ENCODE data around the gene AGTR1.

Gene AGTR1

GRCh38 chr3:148711981-148712666 is 14.4 kb downstream of the AGTR1 start:
- Histone ChIP-seq H3K9ac (ENCODE audit: low read length) (no peak overlapping the region), H3K4me3 (ENCODE audit: low read depth, low read length) (no peak overlapping the region), H2BK12ac (ENCODE audit: low read length) (no peak overlapping the region), H2AFZ (ENCODE audit: insufficient read depth, low read length, poor library complexity) (no peak overlapping the region), H3K27ac (ENCODE audit: low read depth, low read length) (no peak overlapping the region), H4K91ac (ENCODE audit: low read depth, low read length) (no peak overlapping the region), H3K79me1 (ENCODE audit: low read length) (no peaks in the 10 kb centered on the region), H2BK5ac (ENCODE audit: low read depth, low read length, poor library complexity) (no peak overlapping the region), H4K8ac (ENCODE audit: low read depth, low read length) (no peak overlapping the region), H2BK120ac (ENCODE audit: insufficient read depth, low read length, poor library complexity) (no peak overlapping the region), H3K23ac (ENCODE audit: low read length) (no peak overlapping the region), H3K14ac (ENCODE audit: low read length) (no peak overlapping the region), H3K4me1 (ENCODE audit: control insufficient read depth in 1 of 2, insufficient read depth in 2 of 2, low read length in 2 of 2) (no peaks in the 10 kb centered on the region), H2AK5ac (ENCODE audit: low read length) (no peak overlapping the region), H3K9me3 (ENCODE audit: insufficient read depth, low read depth, low read length) (no peaks in the 10 kb centered on the region), H3K18ac (ENCODE audit: low read length) (no peak overlapping the region), H3K36me3 (ENCODE audit: control insufficient read depth in 1 of 2, insufficient read depth in 2 of 2, low read length in 2 of 2) (no peaks in the 10 kb centered on the region), H3K4ac (ENCODE audit: low read depth, low read length) (no peak overlapping the region), H3K79me2 (ENCODE audit: control insufficient read depth, insufficient read depth, low read length, poor library complexity) (no peaks in the 10 kb centered on the region), H3K4me2 (ENCODE audit: low read length) (no peak overlapping the region), H4K12ac (ENCODE audit: low read depth, low read length) (no peak overlapping the region), H3K27me3 (ENCODE audit: insufficient read depth, low read length) (no peaks in the 10 kb centered on the region)
- DNase-seq: no peak
- WGBS (ENCODE audit: extremely low coverage, insufficient coverage, insufficient read length): no CpG with 5 or more reads among the region's 1 CpG

GRCh38 chr3:148714521-148714920 is 16.8 kb downstream of the AGTR1 start:
- no peak for DNase-seq
- no peak overlapping the region for H2BK120ac ChIP-seq (ENCODE audit: insufficient read depth, low read length, poor library complexity)
- H4K12ac ChIP-seq (ENCODE audit: low read depth, low read length): no peak overlapping the region
- H3K79me2 ChIP-seq (ENCODE audit: control insufficient read depth, insufficient read depth, low read length, poor library complexity): no peaks in the 10 kb centered on the region
- H3K4me3 ChIP-seq (ENCODE audit: low read depth, low read length): no peak overlapping the region
- H2BK12ac ChIP-seq (ENCODE audit: low read length): no peak overlapping the region
- H3K23ac ChIP-seq (ENCODE audit: low read length): no peak overlapping the region
- H3K4ac ChIP-seq (ENCODE audit: low read depth, low read length): no peak overlapping the region
- H3K27me3 ChIP-seq (ENCODE audit: insufficient read depth, low read length): no peaks in the 10 kb centered on the region
- H2AFZ ChIP-seq (ENCODE audit: insufficient read depth, low read length, poor library complexity): no peak overlapping the region
- no peak overlapping the region for H3K14ac ChIP-seq (ENCODE audit: low read length)
- H3K36me3 ChIP-seq (ENCODE audit: control insufficient read depth in 1 of 2, insufficient read depth in 2 of 2, low read length in 2 of 2): no peaks in the 10 kb centered on the region
- H3K4me2 ChIP-seq (ENCODE audit: low read length): no peak overlapping the region
- H3K9ac ChIP-seq (ENCODE audit: low read length): no peak overlapping the region
- WGBS (ENCODE audit: extremely low coverage, insufficient coverage, insufficient read length): no CpG with 5 or more reads among the region's 1 CpG
- H3K18ac ChIP-seq (ENCODE audit: low read length): no peak overlapping the region
- H3K4me1 ChIP-seq (ENCODE audit: control insufficient read depth in 1 of 2, insufficient read depth in 2 of 2, low read length in 2 of 2): no peaks in the 10 kb centered on the region
- no peak overlapping the region for H4K8ac ChIP-seq (ENCODE audit: low read depth, low read length)
- no peak overlapping the region for H2BK5ac ChIP-seq (ENCODE audit: low read depth, low read length, poor library complexity)
- no peaks in the 10 kb centered on the region for H3K79me1 ChIP-seq (ENCODE audit: low read length)
- H3K27ac ChIP-seq (ENCODE audit: low read depth, low read length): no peak overlapping the region
- no peak overlapping the region for H4K91ac ChIP-seq (ENCODE audit: low read depth, low read length)
- no peaks in the 10 kb centered on the region for H3K9me3 ChIP-seq (ENCODE audit: insufficient read depth, low read depth, low read length)
- no peak overlapping the region for H2AK5ac ChIP-seq (ENCODE audit: low read length)

GRCh38 chr3:148716657-148717056 is 19.0 kb downstream of the AGTR1 start:
- Histone ChIP-seq H3K36me3 (ENCODE audit: control insufficient read depth in 1 of 2, insufficient read depth in 2 of 2, low read length in 2 of 2) (no peaks in the 10 kb centered on the region), H4K8ac (ENCODE audit: low read depth, low read length) (no peak overlapping the region), H3K4me3 (ENCODE audit: low read depth, low read length) (no peak overlapping the region), H4K12ac (ENCODE audit: low read depth, low read length) (no peak overlapping the region), H2BK5ac (ENCODE audit: low read depth, low read length, poor library complexity) (no peak overlapping the region), H2AFZ (ENCODE audit: insufficient read depth, low read length, poor library complexity) (no peak overlapping the region), H3K14ac (ENCODE audit: low read length) (no peak overlapping the region), H3K4me1 (ENCODE audit: control insufficient read depth in 1 of 2, insufficient read depth in 2 of 2, low read length in 2 of 2) (no peaks in the 10 kb centered on the region), H4K91ac (ENCODE audit: low read depth, low read length) (no peak overlapping the region), H3K79me1 (ENCODE audit: low read length) (no peaks in the 10 kb centered on the region), H3K9ac (ENCODE audit: low read length) (no peak overlapping the region), H3K18ac (ENCODE audit: low read length) (no peak overlapping the region), H3K9me3 (ENCODE audit: insufficient read depth, low read depth, low read length) (no peaks in the 10 kb centered on the region), H3K4me2 (ENCODE audit: low read length) (no peak overlapping the region), H3K27ac (ENCODE audit: low read depth, low read length) (no peak overlapping the region), H3K79me2 (ENCODE audit: control insufficient read depth, insufficient read depth, low read length, poor library complexity) (no peaks in the 10 kb centered on the region), H2BK12ac (ENCODE audit: low read length) (no peak overlapping the region), H2AK5ac (ENCODE audit: low read length) (no peak overlapping the region), H3K4ac (ENCODE audit: low read depth, low read length) (no peak overlapping the region), H3K23ac (ENCODE audit: low read length) (no peak overlapping the region), H3K27me3 (ENCODE audit: insufficient read depth, low read length) (no peaks in the 10 kb centered on the region), H2BK120ac (ENCODE audit: insufficient read depth, low read length, poor library complexity) (no peak overlapping the region)
- no CpG with 5 or more reads among the region's 1 CpG for WGBS (ENCODE audit: extremely low coverage, insufficient coverage, insufficient read length)
- no peak for DNase-seq

- no peaks in the 10 kb centered on the region for H3K79me2 ChIP-seq (ENCODE audit: control insufficient read depth, insufficient read depth, low read length, poor library complexity)
- no peak for DNase-seq
- no peak overlapping the region for H3K23ac ChIP-seq (ENCODE audit: low read length)
- no peak overlapping the region for H3K4ac ChIP-seq (ENCODE audit: low read depth, low read length)
- no peak overlapping the region for H2BK12ac ChIP-seq (ENCODE audit: low read length)
- H3K27me3 ChIP-seq (ENCODE audit: insufficient read depth, low read length): no peaks in the 10 kb centered on the region
- H2BK120ac ChIP-seq (ENCODE audit: insufficient read depth, low read length, poor library complexity): no peak overlapping the region
- no peak overlapping the region for H3K14ac ChIP-seq (ENCODE audit: low read length)
- no peak overlapping the region for H4K8ac ChIP-seq (ENCODE audit: low read depth, low read length)
- no peak overlapping the region for H3K18ac ChIP-seq (ENCODE audit: low read length)
- no peaks in the 10 kb centered on the region for H3K79me1 ChIP-seq (ENCODE audit: low read length)
- no peak overlapping the region for H3K4me2 ChIP-seq (ENCODE audit: low read length)
- no peak overlapping the region for H2AFZ ChIP-seq (ENCODE audit: insufficient read depth, low read length, poor library complexity)
- no peaks in the 10 kb centered on the region for H3K4me1 ChIP-seq (ENCODE audit: control insufficient read depth in 1 of 2, insufficient read depth in 2 of 2, low read length in 2 of 2)
- no CpG with 5 or more reads among the region's 3 CpGs for WGBS (ENCODE audit: extremely low coverage, insufficient coverage, insufficient read length)
- no peaks in the 10 kb centered on the region for H3K9me3 ChIP-seq (ENCODE audit: insufficient read depth, low read depth, low read length)
- no peak overlapping the region for H4K91ac ChIP-seq (ENCODE audit: low read depth, low read length)
- H4K12ac ChIP-seq (ENCODE audit: low read depth, low read length): no peak overlapping the region
- H2AK5ac ChIP-seq (ENCODE audit: low read length): no peak overlapping the region
- H3K36me3 ChIP-seq (ENCODE audit: control insufficient read depth in 1 of 2, insufficient read depth in 2 of 2, low read length in 2 of 2): no peaks in the 10 kb centered on the region
- H2BK5ac ChIP-seq (ENCODE audit: low read depth, low read length, poor library complexity): no peak overlapping the region
- H3K9ac ChIP-seq (ENCODE audit: low read length): no peak overlapping the region
- no peak overlapping the region for H3K4me3 ChIP-seq (ENCODE audit: low read depth, low read length)
- no peak overlapping the region for H3K27ac ChIP-seq (ENCODE audit: low read depth, low read length)
Measured at GRCh38 chr3:148717885-148718561, 20.3 kb downstream of the AGTR1 start.

All from trophoblast cell (in vitro differentiated cells and primary cell).